ENCODE data around the gene TFF3.

TFF3 gene

GRCh38 chr21:42293649-42294272, 21.4 kb downstream of the TFF3 start:
- TF ChIP-seq REST (IDR thresholded peaks at IDR 0.05; ENCODE audit: insufficient read depth in 1 of 2, low read depth in 2 of 2, low read length in 2 of 2) (no peak), SIN3A (IDR thresholded peaks at IDR 0.05; ENCODE audit: borderline replicate concordance, insufficient read depth, low read length) (no peak), POLR2AphosphoS5 (IDR thresholded peaks at IDR 0.05; ENCODE audit: low read depth, low read length) (no peak), TAF1 (IDR thresholded peaks at IDR 0.05; ENCODE audit: borderline replicate concordance, insufficient read depth, low read length) (no peak), FOXP2 (optimal IDR thresholded peaks at IDR 0.05; ENCODE audit: borderline replicate concordance, extremely low read depth, extremely low read length, insufficient read depth) (no peak)

GRCh38 chr21:42291751-42292562, 23.3 kb downstream of the TFF3 start:
- TF ChIP-seq SIN3A (IDR thresholded peaks at IDR 0.05; ENCODE audit: borderline replicate concordance, insufficient read depth, low read length) = no peak
- TF ChIP-seq TAF1 (IDR thresholded peaks at IDR 0.05; ENCODE audit: borderline replicate concordance, insufficient read depth, low read length) = no peak
- TF ChIP-seq POLR2AphosphoS5 (IDR thresholded peaks at IDR 0.05; ENCODE audit: low read depth, low read length) = no peak
- TF ChIP-seq REST (IDR thresholded peaks at IDR 0.05; ENCODE audit: insufficient read depth in 1 of 2, low read depth in 2 of 2, low read length in 2 of 2) = no peak
- TF ChIP-seq FOXP2 (optimal IDR thresholded peaks at IDR 0.05; ENCODE audit: borderline replicate concordance, extremely low read depth, extremely low read length, insufficient read depth) = no peak

- TF ChIP-seq TAF1 (IDR thresholded peaks at IDR 0.05; ENCODE audit: borderline replicate concordance, insufficient read depth, low read length) (no peak), REST (IDR thresholded peaks at IDR 0.05; ENCODE audit: insufficient read depth in 1 of 2, low read depth in 2 of 2, low read length in 2 of 2) (no peak), SIN3A (IDR thresholded peaks at IDR 0.05; ENCODE audit: borderline replicate concordance, insufficient read depth, low read length) (no peak), FOXP2 (optimal IDR thresholded peaks at IDR 0.05; ENCODE audit: borderline replicate concordance, extremely low read depth, extremely low read length, insufficient read depth) (no peak), POLR2AphosphoS5 (IDR thresholded peaks at IDR 0.05; ENCODE audit: low read depth, low read length) (no peak)
Observed at GRCh38 chr21:42291003-42291750, 24.0 kb downstream of the TFF3 start.

GRCh38 chr21:42290505-42290904, 24.7 kb downstream of the TFF3 start:
- no peak for TF ChIP-seq REST (IDR thresholded peaks at IDR 0.05; ENCODE audit: insufficient read depth in 1 of 2, low read depth in 2 of 2, low read length in 2 of 2)
- no peak for TF ChIP-seq POLR2AphosphoS5 (IDR thresholded peaks at IDR 0.05; ENCODE audit: low read depth, low read length)
- no peak for TF ChIP-seq SIN3A (IDR thresholded peaks at IDR 0.05; ENCODE audit: borderline replicate concordance, insufficient read depth, low read length)
- no peak for TF ChIP-seq FOXP2 (optimal IDR thresholded peaks at IDR 0.05; ENCODE audit: borderline replicate concordance, extremely low read depth, extremely low read length, insufficient read depth)
- no peak for TF ChIP-seq TAF1 (IDR thresholded peaks at IDR 0.05; ENCODE audit: borderline replicate concordance, insufficient read depth, low read length)

Data from PFSK-1 (cell line).